Stimulated activated CD4-positive, alpha-beta T cell treated with anti-CD3 and anti-CD28 coated beads, Interleukin-2, amount 100 ng/mL, for 4 hours (primary cell): ENCODE results near the gene ITGB4.
"Not testable (repeated sequence)": the region's sequence is repeated elsewhere in the genome, so short reads cannot be mapped to it uniquely, and the experiment has no call there.

ENCODE experiments used
- DNase-seq: peaks from one replicate; pipeline ENCODE4 v3.0.0-alpha.2; 2020; ENCODE audit warnings: low read depth

Gene ITGB4

DNA sequence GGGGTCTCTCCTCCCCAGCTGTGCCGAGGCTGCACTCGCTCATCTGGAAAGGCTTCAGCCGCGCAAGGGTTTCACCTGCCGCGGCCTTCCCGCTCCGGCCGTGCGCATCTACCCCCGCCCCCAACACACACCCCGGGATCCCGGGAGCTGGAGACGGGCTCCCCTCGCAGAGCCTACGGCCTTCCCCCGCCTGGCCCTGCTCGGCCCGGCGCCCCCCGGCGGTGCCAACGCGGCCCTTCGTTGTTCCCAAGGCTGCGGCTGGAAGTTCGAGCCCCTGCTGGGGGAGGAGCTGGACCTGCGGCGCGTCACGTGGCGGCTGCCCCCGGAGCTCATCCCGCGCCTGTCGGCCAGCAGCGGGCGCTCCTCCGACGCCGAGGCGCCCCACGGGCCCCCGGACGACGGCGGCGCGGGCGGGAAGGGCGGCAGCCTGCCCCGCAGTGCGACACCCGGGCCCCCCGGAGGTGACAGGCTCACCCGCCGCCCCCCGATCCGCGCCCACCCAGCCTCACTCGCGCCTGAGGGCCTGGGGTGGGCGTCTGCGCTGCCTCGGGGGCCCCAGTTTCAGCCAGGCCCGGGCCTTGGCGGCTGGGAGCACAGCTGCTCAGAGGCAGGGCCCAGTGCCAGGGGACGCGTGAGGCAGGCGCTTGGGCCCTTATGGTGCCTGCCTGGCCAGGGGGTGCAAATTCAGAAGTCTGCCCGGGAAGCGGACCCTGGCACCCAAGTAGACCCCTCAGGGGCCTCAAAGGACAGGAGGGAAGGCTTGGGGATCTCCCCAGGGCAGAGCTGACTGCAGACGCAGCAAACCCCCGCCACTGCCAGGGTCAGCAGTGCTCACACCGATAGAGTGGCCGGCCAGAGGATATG is 32.5 kb downstream of the ITGB4 start:
- peak; percentile 58 for DNase-seq

DNA sequence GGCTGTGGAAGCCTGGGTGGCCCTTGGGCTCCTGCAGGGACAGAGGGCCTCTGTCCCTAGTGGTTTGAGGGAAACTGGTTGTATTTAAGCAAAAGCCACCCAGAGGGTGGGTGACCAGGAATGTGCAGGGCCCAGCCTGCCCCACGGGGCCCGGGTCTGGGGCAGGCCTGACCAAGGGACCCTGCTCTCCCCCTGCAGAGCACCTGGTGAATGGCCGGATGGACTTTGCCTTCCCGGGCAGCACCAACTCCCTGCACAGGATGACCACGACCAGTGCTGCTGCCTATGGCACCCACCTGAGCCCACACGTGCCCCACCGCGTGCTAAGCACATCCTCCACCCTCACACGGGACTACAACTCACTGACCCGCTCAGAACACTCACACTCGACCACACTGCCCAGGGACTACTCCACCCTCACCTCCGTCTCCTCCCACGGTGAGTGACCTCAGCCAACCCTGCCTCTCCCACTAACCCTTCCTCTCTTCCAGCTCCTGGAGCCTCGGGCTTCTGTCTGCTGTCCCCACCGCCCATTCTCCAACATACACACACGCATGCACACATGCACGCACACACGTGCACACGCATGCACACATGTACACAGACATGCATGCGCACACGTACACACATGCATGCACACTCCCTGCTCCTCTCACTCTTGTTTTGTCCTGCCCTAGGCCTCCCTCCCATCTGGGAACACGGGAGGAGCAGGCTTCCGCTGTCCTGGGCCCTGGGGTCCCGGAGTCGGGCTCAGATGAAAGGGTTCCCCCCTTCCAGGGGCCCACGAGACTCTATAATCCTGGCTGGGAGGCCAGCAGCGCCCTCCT is 33.3 kb downstream of the ITGB4 start:
- no peak for DNase-seq

DNA sequence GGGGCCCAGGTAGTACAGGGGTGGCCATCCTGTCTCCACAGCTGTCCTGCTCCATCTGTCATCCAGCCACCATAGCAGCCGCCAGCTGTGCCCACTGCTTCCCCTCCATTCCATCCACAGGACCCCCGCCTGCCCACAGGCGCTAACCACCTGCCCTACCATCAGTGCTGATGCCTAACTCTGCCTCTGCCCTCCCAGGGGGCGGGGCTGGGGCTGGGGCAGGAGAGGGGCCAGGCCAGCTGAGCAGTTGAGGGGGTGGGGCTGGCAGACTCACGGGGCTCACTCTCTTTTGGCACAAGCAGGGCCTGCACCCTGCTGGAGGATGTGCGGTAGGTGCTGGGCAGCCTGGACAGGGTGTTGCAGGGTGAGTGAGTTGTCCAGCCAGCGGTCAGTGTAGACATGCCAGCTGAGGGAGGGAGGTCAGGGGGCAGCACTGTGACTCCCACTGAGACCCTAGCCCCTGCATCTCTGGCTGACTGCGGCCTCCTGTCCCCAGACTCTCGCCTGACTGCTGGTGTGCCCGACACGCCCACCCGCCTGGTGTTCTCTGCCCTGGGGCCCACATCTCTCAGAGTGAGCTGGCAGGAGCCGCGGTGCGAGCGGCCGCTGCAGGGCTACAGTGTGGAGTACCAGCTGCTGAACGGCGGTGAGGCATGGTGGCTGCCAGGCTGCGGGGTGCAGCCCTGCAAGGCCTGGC is 34.1 kb downstream of the ITGB4 start:
- no peak for DNase-seq

DNA sequence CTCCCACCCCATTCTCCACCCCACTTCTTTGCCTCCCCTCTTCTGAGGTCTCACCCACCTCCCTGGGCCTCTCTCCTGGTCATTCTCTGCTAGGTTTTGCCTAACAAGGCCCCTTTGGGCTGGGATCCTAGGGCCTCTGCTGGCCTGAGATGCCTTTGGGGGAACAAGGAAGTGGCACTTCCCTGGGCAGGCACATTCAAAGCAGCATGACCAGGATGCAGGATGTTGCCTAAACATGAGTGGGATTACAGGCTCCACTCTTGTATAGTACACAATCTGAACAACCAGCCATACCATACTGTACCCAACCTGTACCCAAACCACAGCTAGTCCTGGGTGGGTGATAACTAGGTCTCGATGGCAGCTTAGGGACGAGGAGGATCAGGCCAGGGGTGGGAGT is 34.7 kb downstream of the ITGB4 start:
- no peak for DNase-seq

DNA sequence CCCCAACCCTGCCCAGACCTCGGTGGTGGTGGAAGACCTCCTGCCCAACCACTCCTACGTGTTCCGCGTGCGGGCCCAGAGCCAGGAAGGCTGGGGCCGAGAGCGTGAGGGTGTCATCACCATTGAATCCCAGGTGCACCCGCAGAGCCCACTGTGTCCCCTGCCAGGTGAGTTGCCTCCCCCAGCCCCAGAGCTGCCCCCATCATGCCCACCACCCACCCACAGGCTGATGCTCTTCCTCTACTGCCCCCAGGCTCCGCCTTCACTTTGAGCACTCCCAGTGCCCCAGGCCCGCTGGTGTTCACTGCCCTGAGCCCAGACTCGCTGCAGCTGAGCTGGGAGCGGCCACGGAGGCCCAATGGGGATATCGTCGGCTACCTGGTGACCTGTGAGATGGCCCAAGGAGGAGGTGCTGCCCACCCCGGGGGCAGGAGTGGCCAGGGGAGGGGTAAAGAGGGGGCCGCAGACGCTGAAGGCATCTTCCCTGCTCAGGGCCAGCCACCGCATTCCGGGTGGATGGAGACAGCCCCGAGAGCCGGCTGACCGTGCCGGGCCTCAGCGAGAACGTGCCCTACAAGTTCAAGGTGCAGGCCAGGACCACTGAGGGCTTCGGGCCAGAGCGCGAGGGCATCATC is 35.3 kb downstream of the ITGB4 start:
- no peak for DNase-seq

DNA sequence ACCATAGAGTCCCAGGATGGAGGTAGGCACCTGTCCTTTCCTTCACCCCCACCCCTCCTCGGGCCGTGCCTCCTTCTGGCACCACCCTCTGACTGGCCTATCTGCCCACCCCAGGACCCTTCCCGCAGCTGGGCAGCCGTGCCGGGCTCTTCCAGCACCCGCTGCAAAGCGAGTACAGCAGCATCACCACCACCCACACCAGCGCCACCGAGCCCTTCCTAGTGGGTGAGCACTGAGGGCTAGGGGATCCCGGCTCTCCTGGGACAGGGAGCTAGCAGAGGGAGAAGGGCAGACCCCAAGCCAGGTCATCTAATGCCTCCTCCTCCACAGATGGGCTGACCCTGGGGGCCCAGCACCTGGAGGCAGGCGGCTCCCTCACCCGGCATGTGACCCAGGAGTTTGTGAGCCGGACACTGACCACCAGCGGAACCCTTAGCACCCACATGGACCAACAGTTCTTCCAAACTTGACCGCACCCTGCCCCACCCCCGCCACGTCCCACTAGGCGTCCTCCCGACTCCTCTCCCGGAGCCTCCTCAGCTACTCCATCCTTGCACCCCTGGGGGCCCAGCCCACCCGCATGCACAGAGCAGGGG is 35.9 kb downstream of the ITGB4 start:
- DNase-seq: no peak

DNA sequence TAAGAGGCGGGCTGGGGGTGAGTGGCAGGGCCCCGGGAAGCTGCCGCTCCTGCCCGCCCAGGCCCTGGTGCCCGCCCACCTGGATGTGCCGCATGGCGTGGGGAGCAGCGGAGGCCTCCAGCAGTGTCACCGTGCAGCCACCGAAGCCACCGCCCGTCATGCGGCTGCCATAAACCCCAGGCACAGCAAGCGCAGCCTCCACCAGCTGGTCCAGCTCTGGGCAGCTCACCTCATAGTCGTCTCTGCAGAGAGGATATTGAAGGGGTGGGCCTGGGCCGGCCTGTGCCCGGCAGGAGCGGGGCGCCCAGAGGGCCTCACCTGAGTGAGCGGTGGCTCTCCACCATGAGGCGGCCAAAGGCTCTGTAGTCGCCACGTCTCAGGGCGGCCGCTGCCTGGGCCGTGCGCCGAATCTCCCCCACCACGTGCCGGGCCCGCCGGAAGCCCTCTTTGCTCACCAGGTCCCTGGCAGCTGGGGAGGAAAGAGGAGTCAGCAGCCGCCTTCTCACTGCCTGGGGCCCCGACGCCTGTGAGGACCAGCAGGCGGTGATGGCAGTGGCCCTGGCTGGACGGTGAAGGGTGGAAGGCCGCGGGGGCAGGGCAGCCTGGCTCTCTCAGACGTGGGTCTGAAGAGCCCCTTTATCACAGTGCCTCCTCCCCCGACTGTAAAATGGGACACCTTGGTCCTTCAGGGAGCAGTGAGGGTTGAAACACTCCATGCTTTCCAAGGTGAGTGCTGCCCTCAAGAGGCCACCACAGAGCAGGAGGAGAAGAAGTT is 37.1 kb downstream of the ITGB4 start:
- DNase-seq: no peak

DNA sequence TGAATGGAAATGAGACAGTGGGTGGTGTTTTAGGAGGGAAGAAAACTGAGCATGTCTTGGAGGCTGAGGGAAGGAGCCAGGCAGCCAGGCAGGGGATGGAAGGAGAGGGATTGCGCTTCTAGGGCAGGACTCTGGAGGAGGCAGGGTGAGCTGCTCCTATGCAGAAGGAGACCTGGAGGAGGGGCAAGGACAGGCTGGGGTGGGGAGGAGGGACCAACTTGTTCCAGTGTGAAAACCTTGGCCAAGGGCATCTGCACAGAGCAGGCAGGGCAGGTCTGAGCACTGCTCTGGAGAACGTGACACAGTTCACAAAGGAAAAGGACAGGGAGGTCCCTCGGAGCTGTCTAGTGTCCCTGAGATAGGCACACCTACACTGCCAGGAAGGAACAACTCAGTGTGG is 38.2 kb downstream of the ITGB4 start:
- no peak for DNase-seq

DNA sequence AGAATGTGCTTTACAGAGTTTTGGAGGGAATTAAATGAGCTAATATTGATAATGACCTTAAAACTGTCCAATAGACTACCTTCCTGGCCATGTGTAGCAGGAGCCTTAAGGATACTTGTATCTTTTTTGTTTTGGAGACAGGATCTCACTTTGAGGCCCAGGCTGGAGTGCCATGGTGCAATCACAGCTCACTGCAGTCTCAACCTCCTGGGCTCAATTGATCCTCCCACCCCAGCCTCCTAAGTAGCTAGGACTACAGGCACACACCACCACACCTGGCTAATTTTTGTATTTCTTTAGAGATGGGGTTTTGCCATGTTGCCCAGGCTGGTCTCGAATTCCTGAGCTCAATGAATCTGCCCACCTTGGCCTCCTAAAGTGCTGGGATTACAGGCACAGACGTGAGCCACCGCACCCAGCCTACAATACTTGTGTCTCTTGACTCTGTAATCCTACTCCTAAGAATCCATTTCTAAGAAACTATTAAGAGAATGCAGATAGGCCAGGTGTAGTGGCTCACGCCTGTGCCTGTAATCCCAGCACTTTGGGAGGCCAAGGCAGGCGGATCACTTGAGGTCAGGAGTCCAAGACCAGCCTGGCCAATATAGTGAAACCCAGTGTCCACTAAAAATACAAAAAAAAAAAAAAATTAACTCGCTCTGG is 38.9 kb downstream of the ITGB4 start:
- DNase-seq: not testable (repeated sequence)

DNA sequence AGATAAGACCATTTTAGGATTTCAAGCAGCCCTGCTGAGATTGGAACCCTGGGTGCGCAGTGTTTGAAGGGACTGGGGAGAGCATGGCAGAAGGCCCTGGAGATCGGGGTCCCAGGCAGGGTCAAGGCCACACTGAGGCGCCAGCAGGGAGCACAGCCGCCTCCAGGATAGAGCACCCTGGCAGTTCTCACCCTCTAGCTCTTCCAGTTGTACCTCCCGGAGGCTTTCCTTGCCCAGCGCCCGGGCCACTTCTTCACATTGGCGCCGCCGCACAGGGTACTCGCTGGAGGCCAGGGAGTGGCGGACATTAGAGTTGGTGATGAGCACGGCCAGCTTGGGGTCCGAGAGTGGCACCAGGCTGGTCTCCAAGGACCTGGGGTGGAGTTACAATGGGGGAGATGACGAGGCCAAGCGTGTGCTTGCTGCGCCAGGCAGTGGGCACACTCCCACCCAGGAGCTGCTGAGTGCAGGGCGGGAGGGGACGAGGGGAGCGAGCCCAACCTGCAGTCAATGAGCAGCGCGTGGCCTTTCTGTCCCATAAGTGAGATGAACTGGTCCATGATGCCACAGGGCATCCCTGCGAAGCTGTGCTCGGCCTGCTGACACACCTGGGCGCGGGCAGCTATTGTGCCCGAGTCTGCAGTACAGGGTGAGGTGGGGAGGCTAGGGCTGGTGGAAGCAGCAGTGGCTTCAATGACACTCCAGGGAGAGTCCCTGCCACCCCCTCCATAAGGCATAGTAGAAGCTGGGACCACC is 41.4 kb downstream of the ITGB4 start:
- DNase-seq: no peak

DNA sequence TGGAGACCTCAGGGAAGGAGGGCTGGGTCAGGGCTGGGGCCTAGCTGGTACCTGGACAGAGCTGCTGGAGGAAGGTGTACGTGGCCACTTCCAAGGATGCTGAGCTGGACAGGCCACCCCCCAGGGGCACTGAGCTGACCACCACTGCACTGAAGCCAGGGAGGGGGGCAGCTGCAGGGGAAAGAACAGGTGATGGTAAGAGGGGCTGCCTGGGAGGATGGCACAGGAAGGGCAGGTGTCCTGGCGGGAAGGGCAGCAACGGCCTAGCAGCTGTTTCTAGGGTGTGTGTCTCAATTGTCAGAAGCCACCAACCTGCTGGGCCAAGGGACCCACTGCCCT is 42.0 kb downstream of the ITGB4 start:
- no peak for DNase-seq

DNA sequence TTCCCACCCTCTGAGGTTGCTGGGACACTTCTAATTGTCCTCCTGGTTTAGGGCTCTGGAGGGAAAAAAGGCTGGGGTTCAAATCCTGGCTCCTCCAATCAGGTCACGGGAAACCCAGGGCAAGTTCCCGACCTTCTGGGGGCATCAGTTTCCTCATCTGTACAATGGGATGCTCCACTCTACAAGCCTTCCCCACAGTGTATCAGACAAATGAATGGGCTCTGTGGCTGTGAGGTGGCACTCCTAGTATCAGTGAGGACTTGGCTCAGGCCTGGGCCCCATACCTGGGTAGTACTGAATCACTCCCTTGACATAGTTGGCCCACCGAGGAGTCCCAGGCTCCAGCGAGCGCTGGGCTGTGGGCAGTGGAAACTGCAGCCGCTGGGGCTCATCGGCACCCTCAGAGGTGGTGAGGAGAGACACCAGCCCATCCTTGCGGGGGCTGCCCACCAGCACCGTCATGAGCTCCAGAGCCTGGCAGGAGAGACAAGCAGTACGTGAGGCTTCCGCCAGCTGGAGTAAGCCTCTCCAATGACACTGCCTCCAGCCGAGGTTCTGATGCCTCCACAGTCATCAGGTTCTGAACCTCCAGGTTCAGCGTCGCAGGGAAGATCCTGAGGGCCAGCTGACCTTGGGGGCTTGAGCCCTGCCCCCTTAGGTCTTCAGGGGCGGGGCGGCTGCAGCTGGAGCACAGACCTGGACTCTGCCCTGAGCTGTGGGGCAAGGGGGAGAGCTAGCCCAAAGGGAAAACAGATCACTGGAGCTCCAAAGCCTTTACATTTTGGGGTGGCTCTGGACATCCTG is 42.6 kb downstream of the ITGB4 start:
- DNase-seq: no peak

DNA sequence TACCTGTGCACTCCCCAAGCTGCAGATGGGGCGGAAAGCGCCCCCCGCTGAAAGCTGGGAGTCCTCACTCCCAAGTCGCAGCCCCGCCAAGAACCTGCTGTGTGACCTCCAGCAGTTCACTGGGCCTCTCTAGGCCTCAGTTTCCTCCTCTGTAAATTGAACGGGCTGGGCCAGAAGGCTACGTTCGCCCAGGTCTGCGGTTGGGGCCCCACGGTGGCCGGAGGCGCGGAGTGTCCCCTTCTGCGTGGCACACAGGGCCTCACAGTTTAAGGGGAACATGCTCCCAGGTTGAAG is 43.1 kb downstream of the ITGB4 start:
- no peak for DNase-seq

DNA sequence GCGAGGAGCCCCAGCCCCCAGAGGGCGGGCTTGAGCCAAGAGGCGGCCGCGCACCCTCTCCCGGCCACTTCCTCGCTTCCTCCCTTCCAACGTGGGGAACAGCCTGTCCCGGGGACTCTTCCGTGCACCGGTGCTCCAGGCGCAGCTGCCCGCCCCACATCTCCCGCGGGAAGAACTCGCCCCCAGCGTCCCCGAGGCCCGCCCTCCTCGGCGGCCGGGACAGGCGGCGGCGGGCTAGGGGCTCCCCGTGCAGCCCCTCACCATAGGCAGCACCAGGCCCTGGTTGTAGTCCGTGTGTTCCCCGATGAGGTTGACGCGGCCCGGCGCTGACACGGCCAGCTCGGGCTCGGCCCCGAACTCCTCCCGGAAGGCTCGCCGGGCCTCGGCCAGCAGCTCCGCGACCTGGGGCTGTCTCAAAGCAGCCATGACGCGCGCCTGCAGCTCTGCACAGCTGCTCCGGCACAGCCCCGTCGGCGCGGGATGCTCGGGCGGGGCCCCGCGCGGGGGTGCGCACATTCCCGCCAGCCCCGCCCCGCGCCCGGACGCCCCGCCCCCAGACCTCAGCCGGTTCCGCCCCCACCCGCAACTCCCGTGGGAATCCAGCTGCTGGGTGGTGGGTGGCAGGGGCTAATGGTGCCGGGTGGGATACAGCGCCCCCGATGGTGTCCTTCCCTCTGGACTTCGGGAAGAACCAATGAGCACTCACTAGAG is 43.6 kb downstream of the ITGB4 start, which contains the start of gene GALK1:
TSS of gene GALK1 (minus strand) at position 482 of the 711 bp plus-strand sequence. CDS start at position 426, 56 bp downstream.
- peak; percentile 62 for DNase-seq

DNA sequence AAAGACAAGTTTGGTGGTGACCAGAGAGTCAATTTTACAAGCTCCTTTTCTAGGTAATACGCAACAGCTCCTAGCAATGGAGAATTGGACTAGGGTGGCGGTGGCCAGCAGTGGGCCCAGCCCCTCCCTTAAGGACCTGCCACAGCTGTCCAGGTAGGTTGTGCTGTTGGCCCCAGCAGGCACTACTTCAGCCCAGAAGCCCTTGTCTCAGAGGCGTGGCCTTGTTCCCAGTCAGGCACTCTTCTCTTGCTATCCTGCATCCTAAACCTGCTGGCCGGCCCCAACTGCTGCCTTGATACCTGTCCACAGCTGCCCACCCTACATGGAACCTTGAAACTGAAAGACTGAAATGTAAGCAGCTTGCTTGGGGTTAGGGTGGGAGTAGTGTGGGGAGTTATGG is 44.7 kb downstream of the ITGB4 start:
- DNase-seq: no peak

DNA sequence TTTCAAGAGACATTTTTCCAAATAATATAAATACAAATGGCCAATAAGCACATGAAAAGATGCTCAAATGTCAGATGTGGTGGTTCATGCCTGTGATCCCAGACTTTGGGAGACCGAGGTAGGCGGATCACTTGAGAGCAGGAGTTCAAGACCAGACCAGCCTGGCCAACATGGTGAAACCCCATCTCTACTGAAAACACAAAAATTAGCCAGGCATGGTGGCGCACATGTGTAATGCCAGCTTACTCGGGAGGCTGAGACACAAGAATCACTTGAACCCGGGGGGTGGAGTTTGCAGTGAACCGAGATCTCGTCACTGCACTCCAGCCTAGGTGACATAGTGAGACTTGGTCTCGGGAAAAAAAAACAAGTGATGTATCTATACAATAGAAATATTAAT is 46.6 kb downstream of the ITGB4 start:
- DNase-seq: no peak

DNA sequence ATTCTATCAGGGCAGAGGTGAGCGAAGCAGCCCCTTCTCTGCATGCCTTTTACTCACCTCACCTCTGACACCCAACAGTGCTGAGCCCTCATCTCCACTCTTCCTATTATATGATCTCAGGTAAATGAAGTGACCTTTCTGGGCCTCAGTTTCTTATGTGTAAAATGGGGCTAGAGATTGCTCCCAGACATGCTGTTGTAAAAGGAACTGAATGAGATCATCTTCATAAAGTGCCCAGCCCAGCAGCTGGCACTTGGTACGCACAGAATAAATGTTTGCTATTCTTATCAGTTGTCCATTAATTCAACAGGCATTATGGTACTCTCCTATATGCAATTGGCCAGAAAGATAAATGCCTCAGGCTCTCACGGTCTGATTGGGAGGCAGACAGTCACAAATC is 48.3 kb downstream of the ITGB4 start:
- DNase-seq: no peak
